GM12878 (cell line): ENCODE measurements around the gene REEP1. TPM values are rescaled to one million over a fixed set of nuclear protein-coding genes. Genes with fewer than 3 reads are reported as not detected.
A peak's percentile ranks its signal among the peaks of the same experiment; 100 is the strongest.

Source experiments
- BHLHE40 ChIP-seq, 2 experiments: fragments of 450-650 bp in 1 of 2; IDR thresholded peaks; 2 replicates each; pipeline ENCODE4 v1.6.1; 2011 to 2017; ENCODE audit warnings: low read depth in 2 of 2, borderline replicate concordance in 1 of 2, improper control_type of control experiment in 1 of 2, low read length in 1 of 2, mild to moderate bottlenecking in 1 of 2
- E2F4 ChIP-seq: IDR thresholded peaks from 2 replicates; pipeline ENCODE4 v1.6.1; 2012; ENCODE audit warnings: low read depth, low read length, improper control_type of control experiment
- IKZF2 ChIP-seq, 2 experiments: fragments of 450-650 bp; IDR thresholded peaks; 2 replicates each; pipeline ENCODE4 v1.6.1; 2017; ENCODE audit warnings: mild to moderate bottlenecking in 2 of 2, moderate library complexity in 2 of 2
- IRF5 ChIP-seq: fragments of 450-650 bp; IDR thresholded peaks from 2 replicates; pipeline ENCODE4 v1.6.1; 2017; ENCODE audit warnings: borderline replicate concordance
- KDM1A ChIP-seq: fragments of 200-600 bp; sonication (generic); IDR thresholded peaks from 2 replicates; pipeline ENCODE4 v1.6.1; 2016; ENCODE audit warnings: borderline replicate concordance
- LARP7 ChIP-seq: fragments of 450-650 bp; IDR thresholded peaks from 2 replicates; pipeline ENCODE4 v1.6.1; 2017; ENCODE audit warnings: mild to moderate bottlenecking
- RBBP5 ChIP-seq: fragments of 200-600 bp; sonication (generic); conservative IDR thresholded peaks from 2 replicates; pipeline ENCODE4 v1.6.1; 2016
- RCOR1 ChIP-seq: conservative IDR thresholded peaks from 2 replicates; pipeline ENCODE4 v1.6.1; 2012; ENCODE audit warnings: low read depth, low read length, improper control_type of control experiment
- RELB ChIP-seq: fragments of 450-650 bp; IDR thresholded peaks from 2 replicates; pipeline ENCODE4 v1.6.1; 2017; ENCODE audit warnings: low read depth, mild to moderate bottlenecking, moderate library complexity
- TARDBP ChIP-seq: IDR thresholded peaks from 2 replicates; pipeline ENCODE4 v1.6.1; 2016; ENCODE audit warnings: borderline replicate concordance
- polyA plus RNA-seq, 11 experiments: library from polyadenylated mRNA; depleted of rRNA in 4 of 11; unstranded in 6 of 11; stranded (reverse) in 5 of 11; fragments of >200 nt; fragmentation: Nextera tagmentation in 4 of 11; fragmentation: Illumina TruSeq in 1 of 11; extraction: Ambion mirVana in 4 of 11; extraction: Trizol in 1 of 11; gene quantifications; 1 replicate in 1 of 11; 2 replicates in 10 of 11; pipeline versions ENCODE4 v1.2.1 to v1.2.3, GENCODE V29; 2011 to 2016; ENCODE audit warnings: inconsistent platforms in 2 of 11, missing spikeins in 2 of 11, low read depth in 1 of 11
- total RNA-seq, 4 experiments: library from RNA; depleted of rRNA in 3 of 4; stranded (reverse); fragments of >200 nt in 3 of 4; fragmentation: Illumina TruSeq in 1 of 4; extraction: Trizol in 1 of 4; gene quantifications; 2 replicates each; pipeline versions ENCODE4 v1.2.1 to v1.2.3, GENCODE V29; 2013 to 2021

REEP1 gene
- total and polyA plus RNA-seq, 10 of the 15 experiments (the other 5 are each of a cell fraction or from before 2014, with no cell fraction given), result 0.02 to 0.30 (median 0.09) TPM; not detected in 1

- TF ChIP-seq IRF5 (no peak), RBBP5 (no peak), IKZF2 (IDR thresholded peaks at IDR 0.05) (peak; percentile 38 to 59; a peak in 3 of 4 replicates), KDM1A (no peak), TARDBP (no peak), LARP7 (no peak), RELB (0 out of 2 replicates have a peak, but pooled peaks have one; percentile 34), BHLHE40 (IDR thresholded peaks at IDR 0.05; ENCODE audit: borderline replicate concordance in 1 of 2, low read depth in 2 of 2, low read length in 1 of 2) (peak in 1 of 2 experiments; percentile 38; a peak in 1 of 4 replicates), RCOR1 (no peak), E2F4 (no peak)
Observed at GRCh38 chr2:86358957-86359356, 21.5 kb upstream of the REEP1 start (continued).
